Muscle layer of colon (tissue), 2 donors: ENCODE data around the gene PHOSPHO2.

Source experiments
- H3K27ac ChIP-seq: one replicate; pipeline ENCODE4 v1.7.0; 2013; ENCODE audit warnings: low read depth, mild to moderate bottlenecking, low read length, moderate library complexity
- H3K27me3 ChIP-seq, 2 donors: one replicate each; pipeline ENCODE4 v1.7.0; 2013; ENCODE audit warnings: low read length in 2 of 2, mild to moderate bottlenecking in 2 of 2; ENCODE audit not compliant: insufficient read depth in 2 of 2, control insufficient read depth in 1 of 2
- H3K36me3 ChIP-seq: one replicate; pipeline ENCODE4 v1.7.0; 2013; ENCODE audit warnings: mild to moderate bottlenecking, low read length; ENCODE audit not compliant: insufficient read depth
- H3K4me1 ChIP-seq: one replicate; pipeline ENCODE4 v1.7.0; 2013; ENCODE audit warnings: mild to moderate bottlenecking, low read length; ENCODE audit not compliant: insufficient read depth
- H3K4me3 ChIP-seq, 2 donors: one replicate each; pipeline ENCODE4 v1.7.0; 2013; ENCODE audit warnings: low read length in 2 of 2, low read depth in 1 of 2, mild to moderate bottlenecking in 1 of 2, moderate library complexity in 1 of 2
- H3K9ac ChIP-seq: one replicate; pipeline ENCODE4 v1.7.0; 2013; ENCODE audit warnings: low read length
- H3K9me3 ChIP-seq: one replicate; pipeline ENCODE4 v1.7.0; 2013; ENCODE audit warnings: mild to moderate bottlenecking, low read length
- donor health status: abdominal sarcoma.
- donor health status: Adenocarcinoma of cecum.

Gene PHOSPHO2

DNA sequence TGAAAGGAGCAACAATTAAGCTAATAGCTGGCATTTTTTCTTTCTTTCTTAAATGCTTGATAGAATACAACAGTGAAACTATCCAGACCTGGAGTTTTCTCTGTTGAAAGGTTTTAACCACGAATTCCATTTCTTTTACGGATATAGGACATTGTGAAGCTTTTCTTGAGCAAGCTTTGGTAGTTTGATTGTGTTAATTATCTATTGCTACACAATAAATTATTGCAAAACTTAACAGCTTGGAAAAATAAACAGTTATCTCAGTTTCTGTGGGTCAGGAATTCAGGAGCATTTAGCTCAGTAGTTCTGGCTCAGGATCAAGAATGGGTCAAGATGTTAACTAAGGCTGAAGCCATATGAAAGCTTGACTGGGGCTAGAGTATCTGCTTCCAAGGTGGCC lies 11.7 kb downstream of the PHOSPHO2 start:
- Histone ChIP-seq H3K27me3 (no peaks in the 10 kb centered on the region), H3K9me3 (no peaks in the 10 kb centered on the region), H3K9ac (no peak overlapping the region), H3K4me1 (peaks cover 25% of the 10 kb centered on the region), H3K27ac (no peak overlapping the region), H3K4me3 (no peak overlapping the region), H3K36me3 (peaks cover 4% of the 10 kb centered on the region)

- Histone ChIP-seq H3K27me3 (no peaks in the 10 kb centered on the region), H3K4me1 (peaks cover 25% of the 10 kb centered on the region), H3K27ac (no peak overlapping the region), H3K9ac (no peak overlapping the region), H3K36me3 (no peaks in the 10 kb centered on the region), H3K4me3 (no peak overlapping the region), H3K9me3 (no peaks in the 10 kb centered on the region)
Observed at GRCh38 chr2:169707626-169708025, 13.4 kb downstream of the PHOSPHO2 start.

DNA sequence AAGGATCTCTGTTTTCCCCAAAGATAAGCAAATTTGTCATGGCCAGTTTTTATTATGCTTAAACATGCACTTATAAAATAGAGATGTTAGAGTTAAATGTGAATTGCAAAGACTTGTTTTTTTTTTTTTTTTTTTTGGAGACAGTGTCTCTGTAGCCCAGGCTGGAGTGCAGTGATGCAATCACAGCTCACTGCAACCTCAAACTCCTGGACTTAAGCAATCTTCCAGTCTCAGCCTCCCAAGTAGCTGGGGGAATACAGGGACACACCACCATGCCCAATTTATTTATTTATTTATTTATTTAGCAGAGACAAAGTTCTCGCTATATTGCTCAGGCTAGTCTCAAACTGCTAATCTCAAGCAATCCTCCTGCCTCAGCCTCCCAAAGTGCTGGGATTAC lies 15.1 kb downstream of the PHOSPHO2 start:
- H3K27ac ChIP-seq, result no peak overlapping the region

DNA sequence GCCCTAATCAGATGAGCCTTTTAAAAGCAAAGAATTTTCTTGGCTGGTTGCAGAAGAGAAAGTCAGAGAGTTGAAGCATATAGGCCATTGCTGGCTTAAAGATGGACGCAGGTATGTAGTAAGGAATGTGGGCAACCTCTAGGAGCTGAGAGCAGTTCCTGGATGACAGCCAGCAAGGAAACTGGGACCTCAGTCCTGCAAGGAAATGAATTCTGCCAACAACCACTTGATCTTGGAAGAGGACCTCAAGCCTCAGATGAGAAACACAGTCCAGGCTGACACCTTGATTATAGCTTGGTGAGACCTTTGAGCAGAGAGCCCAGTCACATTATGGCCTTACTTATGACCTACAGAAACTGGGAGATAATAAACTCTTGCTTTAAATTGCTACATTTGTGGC lies 15.7 kb downstream of the PHOSPHO2 start:
- H3K9ac ChIP-seq, result no peak overlapping the region
- H3K36me3 ChIP-seq, result no peaks in the 10 kb centered on the region
- no peak overlapping the region for H3K27ac ChIP-seq
- no peaks in the 10 kb centered on the region for H3K9me3 ChIP-seq
- H3K4me1 ChIP-seq, result peaks cover 24% of the 10 kb centered on the region
- no peaks in the 10 kb centered on the region for H3K27me3 ChIP-seq
- no peak overlapping the region for H3K4me3 ChIP-seq

More for the DNA sequence above, 15.1 kb downstream of the PHOSPHO2 start:
- Histone ChIP-seq H3K4me1 (peaks cover 20% of the 10 kb centered on the region), H3K36me3 (no peaks in the 10 kb centered on the region), H3K4me3 (no peak overlapping the region), H3K27me3 (no peaks in the 10 kb centered on the region), H3K9ac (no peak overlapping the region), H3K9me3 (no peaks in the 10 kb centered on the region)

GRCh38 chr2:169711751-169712509 lies 17.7 kb downstream of the PHOSPHO2 start:
- H3K27ac ChIP-seq, result no peak overlapping the region
- no peak overlapping the region for H3K9ac ChIP-seq
- no peaks in the 10 kb centered on the region for H3K9me3 ChIP-seq
- H3K4me3 ChIP-seq, result no peak overlapping the region
- peaks cover 33% of the 10 kb centered on the region for H3K4me1 ChIP-seq
- no peaks in the 10 kb centered on the region for H3K36me3 ChIP-seq
- no peaks in the 10 kb centered on the region for H3K27me3 ChIP-seq

- no peaks in the 10 kb centered on the region for H3K36me3 ChIP-seq
- H3K9me3 ChIP-seq, result no peaks in the 10 kb centered on the region
- peaks cover 42% of the 10 kb centered on the region for H3K4me1 ChIP-seq
- H3K9ac ChIP-seq, result no peak overlapping the region
- H3K4me3 ChIP-seq, result no peak overlapping the region
- H3K27me3 ChIP-seq, result no peaks in the 10 kb centered on the region
- H3K27ac ChIP-seq, result no peak overlapping the region
Observed at GRCh38 chr2:169712791-169713227, 18.5 kb downstream of the PHOSPHO2 start.

DNA sequence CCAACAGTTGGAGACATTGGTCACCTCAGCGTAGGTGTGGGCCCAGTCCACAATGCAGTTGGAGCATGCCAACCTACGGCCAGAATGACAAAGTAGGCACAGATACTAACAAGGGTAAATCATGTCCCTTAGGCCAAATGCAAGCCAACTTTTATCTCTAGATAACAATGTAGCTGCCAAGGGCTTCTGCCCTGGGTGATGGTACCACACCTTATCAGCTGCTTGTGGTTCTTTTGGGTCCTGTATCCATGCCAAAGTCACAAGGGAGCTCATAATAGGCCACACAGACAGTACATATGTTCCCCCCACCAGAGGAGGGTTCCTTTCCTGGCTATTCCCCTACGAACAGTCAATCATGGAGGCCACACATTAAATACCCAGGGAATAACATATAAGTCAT lies 19.1 kb downstream of the PHOSPHO2 start:
- no peak overlapping the region for H3K4me3 ChIP-seq

GRCh38 chr2:169714699-169715098 lies 20.4 kb downstream of the PHOSPHO2 start:
- Histone ChIP-seq H3K9me3 (no peaks in the 10 kb centered on the region), H3K9ac (no peak overlapping the region), H3K4me1 (peaks cover 41% of the 10 kb centered on the region), H3K27ac (peak overlapping the region; percentile 41), H3K4me3 (peak overlapping the region in 1 of 2 donors; percentile 44), H3K36me3 (no peaks in the 10 kb centered on the region), H3K27me3 (no peaks in the 10 kb centered on the region)

More for the DNA sequence above, 19.1 kb downstream of the PHOSPHO2 start:
- Histone ChIP-seq H3K27me3 (no peaks in the 10 kb centered on the region), H3K9ac (no peak overlapping the region), H3K9me3 (no peaks in the 10 kb centered on the region), H3K4me1 (peaks cover 42% of the 10 kb centered on the region), H3K27ac (no peak overlapping the region), H3K36me3 (no peaks in the 10 kb centered on the region)

- Histone ChIP-seq H3K36me3 (no peaks in the 10 kb centered on the region), H3K27ac (peak overlapping the region; percentile 41), H3K9me3 (no peaks in the 10 kb centered on the region), H3K4me1 (peaks cover 35% of the 10 kb centered on the region), H3K9ac (no peak overlapping the region), H3K27me3 (no peaks in the 10 kb centered on the region), H3K4me3 (peak overlapping the region; percentile 33 to 44)
Observed at GRCh38 chr2:169715379-169716237, 21.3 kb downstream of the PHOSPHO2 start.

DNA sequence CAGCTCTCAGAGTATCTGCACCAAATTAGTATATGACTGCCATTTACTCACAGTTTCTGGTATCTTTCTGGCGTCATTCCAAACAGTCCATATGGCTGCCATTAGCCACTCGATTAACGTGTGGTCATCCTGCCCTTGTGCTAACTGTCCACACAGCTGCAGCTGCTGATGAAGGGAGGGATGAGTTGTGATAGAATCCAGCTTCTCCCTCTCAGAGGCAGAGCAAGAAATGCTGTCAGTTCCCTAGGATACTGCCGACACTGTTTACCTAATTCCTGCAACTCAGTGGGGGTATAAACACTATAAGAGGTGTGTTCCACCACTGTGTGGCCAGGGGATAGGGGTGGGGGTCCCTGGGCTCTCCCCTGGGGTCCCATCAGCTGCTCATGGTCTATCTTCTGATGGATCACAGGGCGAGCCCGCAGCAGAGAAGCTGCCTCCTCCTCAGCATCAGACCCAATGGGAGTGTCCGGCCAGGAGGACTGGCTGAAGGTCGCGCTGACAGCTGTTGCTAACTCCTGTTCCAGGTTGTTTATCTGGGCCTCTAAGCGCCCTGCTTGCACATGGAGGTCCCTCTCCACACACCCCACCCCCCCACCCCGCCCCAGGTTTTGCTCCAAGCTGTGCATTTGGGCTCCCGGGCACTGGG lies 22.1 kb downstream of the PHOSPHO2 start:
- Histone ChIP-seq H3K9ac (no peak overlapping the region), H3K27ac (peak overlapping the region; percentile 41), H3K9me3 (no peaks in the 10 kb centered on the region), H3K4me3 (peak overlapping the region in 1 of 2 donors; percentile 44), H3K36me3 (no peaks in the 10 kb centered on the region), H3K27me3 (no peaks in the 10 kb centered on the region), H3K4me1 (peaks cover 35% of the 10 kb centered on the region)

- peaks cover 35% of the 10 kb centered on the region for H3K4me1 ChIP-seq
- no peaks in the 10 kb centered on the region for H3K36me3 ChIP-seq
- H3K9me3 ChIP-seq, result no peaks in the 10 kb centered on the region
- H3K9ac ChIP-seq, result no peak overlapping the region
- no peak overlapping the region for H3K4me3 ChIP-seq
- no peaks in the 10 kb centered on the region for H3K27me3 ChIP-seq
- peak overlapping the region; percentile 65 for H3K27ac ChIP-seq
Observed at GRCh38 chr2:169716938-169717690, 22.8 kb downstream of the PHOSPHO2 start.
